ENCODE measurements around the gene XPR1. TPM values are rescaled to one million over a fixed set of nuclear protein-coding genes. Genes with fewer than 3 reads are reported as not detected.
A peak's percentile ranks its signal among the peaks of the same experiment; 100 is the strongest.
"Not testable (repeated sequence)": the region's sequence is repeated elsewhere in the genome, so short reads cannot be mapped to it uniquely, and the experiment has no call there.

The XPR1 gene
- total RNA-seq, 6 experiments from 2014 or later, result 25.0 to 44.7 (median 34.0) TPM

DNA sequence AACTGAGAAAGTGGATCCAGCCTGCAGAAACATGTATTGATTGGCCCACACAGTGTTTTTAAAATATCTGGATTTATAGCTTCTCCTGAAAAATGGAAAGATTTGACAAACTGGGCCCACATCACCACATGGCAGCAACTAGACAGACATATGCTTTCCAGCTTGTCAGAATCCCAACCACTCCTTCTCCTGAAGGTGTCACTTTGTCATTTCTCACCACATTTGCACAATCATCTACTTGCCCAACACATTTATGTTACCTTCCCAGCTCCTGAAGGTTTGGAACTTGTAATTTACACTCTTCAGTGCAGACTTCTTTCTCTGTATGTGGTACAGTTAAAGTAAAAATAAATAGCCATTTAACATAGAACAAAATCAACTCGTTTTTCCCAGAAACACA, 154.8 kb downstream of the XPR1 start:
- TF ChIP-seq CTCF (IDR thresholded peaks at IDR 0.05), result no peak
- Mint-ChIP-seq H3K9me3 (no peaks in the 10 kb centered on the region), H3K4me1 (ENCODE audit: low read depth) (peaks cover 25% of the 10 kb centered on the region), H3K27ac (no peak overlapping the region), H3K36me3 (ENCODE audit: low read depth) (no peaks in the 10 kb centered on the region), H3K27me3 (ENCODE audit: insufficient read depth) (no peaks in the 10 kb centered on the region), H3K4me3 (no peak overlapping the region)
- no peak for DNase-seq

- Mint-ChIP-seq H3K4me3 (no peak overlapping the region), H3K27ac (no peak overlapping the region), H3K27me3 (ENCODE audit: insufficient read depth) (no peaks in the 10 kb centered on the region), H3K36me3 (ENCODE audit: low read depth) (no peaks in the 10 kb centered on the region), H3K9me3 (no peaks in the 10 kb centered on the region), H3K4me1 (ENCODE audit: low read depth) (peaks cover 27% of the 10 kb centered on the region)
- TF ChIP-seq CTCF (IDR thresholded peaks at IDR 0.05), result no peak
- no peak for DNase-seq
Measured at GRCh38 chr1:180787628-180788307, 155.9 kb downstream of the XPR1 start.

- TF ChIP-seq CTCF (IDR thresholded peaks at IDR 0.05), result no peak
- Mint-ChIP-seq H3K4me1 (ENCODE audit: low read depth) (peaks cover 43% of the 10 kb centered on the region), H3K9me3 (no peaks in the 10 kb centered on the region), H3K4me3 (no peak overlapping the region), H3K27me3 (ENCODE audit: insufficient read depth) (no peaks in the 10 kb centered on the region), H3K27ac (no peak overlapping the region), H3K36me3 (ENCODE audit: low read depth) (no peaks in the 10 kb centered on the region)
- no peak for DNase-seq
Measured at GRCh38 chr1:180789460-180789859, 157.6 kb downstream of the XPR1 start.

DNA sequence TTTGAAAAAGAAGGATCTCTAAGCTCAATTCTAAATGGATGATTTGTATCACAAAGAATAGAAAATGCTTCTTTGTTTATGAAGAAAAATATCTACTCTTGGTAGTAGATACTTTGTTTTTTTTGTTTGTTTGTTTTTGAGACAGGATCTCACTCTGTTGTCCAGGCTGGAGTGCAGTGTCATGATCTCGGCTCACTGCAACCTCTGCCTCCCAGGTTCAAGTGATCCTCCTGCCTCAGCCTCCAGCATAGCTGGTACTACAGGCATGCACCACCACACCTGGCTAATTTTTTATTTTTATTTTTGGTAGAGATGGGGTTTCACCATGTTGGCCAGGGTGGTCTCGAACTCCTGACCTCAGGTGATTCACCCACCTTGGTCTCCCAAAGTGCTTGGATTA, 159.3 kb downstream of the XPR1 start:
- not testable (repeated sequence) for H3K27me3 Mint-ChIP-seq (ENCODE audit: insufficient read depth); H3K9me3 Mint-ChIP-seq; H3K4me3 Mint-ChIP-seq; H3K27ac Mint-ChIP-seq; H3K36me3 Mint-ChIP-seq (ENCODE audit: low read depth); DNase-seq
- peaks cover 33% of the 10 kb centered on the region for H3K4me1 Mint-ChIP-seq (ENCODE audit: low read depth)

DNA sequence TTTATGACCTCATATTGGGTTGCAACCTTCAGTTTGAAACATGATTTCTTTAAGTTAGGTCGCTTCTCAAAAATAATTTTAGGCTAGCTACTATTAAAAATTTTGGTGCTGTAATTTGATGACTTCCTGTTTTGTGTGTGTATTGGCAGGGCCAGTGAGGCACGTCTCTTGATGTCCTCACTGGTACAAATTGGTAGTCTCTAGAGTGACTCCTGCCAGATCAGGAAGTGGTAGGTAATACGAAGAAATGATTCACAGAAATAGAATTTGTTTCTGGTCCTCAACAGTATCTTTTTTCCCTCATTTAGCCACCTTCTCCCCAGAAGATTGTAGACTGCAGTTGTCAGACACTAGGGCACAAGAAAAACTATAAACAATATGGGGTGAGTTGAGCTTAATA, 160.0 kb downstream of the XPR1 start:
- Mint-ChIP-seq H3K9me3 (no peaks in the 10 kb centered on the region), H3K4me1 (ENCODE audit: low read depth) (peaks cover 33% of the 10 kb centered on the region), H3K36me3 (ENCODE audit: low read depth) (no peaks in the 10 kb centered on the region), H3K27me3 (ENCODE audit: insufficient read depth) (no peaks in the 10 kb centered on the region), H3K4me3 (peak overlapping the region; percentile 23; the same call in 1 of the 2 replicates), H3K27ac (peak overlapping the region; percentile 49)
- TF ChIP-seq CTCF (IDR thresholded peaks at IDR 0.05), result no peak
- DNase-seq, result no peak

DNA sequence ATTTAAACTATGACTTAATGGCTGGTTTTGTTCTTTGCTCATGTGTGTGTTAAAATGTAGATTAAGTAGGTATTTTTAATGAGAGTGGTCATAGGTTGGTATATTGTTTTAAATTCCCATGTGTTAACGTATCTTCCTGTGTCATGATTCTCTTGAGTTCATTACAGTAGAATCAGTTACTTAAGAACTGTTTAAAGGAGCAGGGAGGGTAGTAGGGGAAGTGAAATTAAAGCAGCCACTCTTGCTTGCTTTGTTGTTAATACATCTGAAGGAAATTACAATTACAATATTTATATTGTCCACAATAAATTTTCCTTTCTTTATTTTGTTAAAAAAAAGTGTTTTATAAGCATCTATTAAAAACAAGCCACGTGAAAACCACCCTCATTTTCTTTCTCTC, 161.6 kb downstream of the XPR1 start:
- no peaks in the 10 kb centered on the region for H3K36me3 Mint-ChIP-seq (ENCODE audit: low read depth)
- no peaks in the 10 kb centered on the region for H3K9me3 Mint-ChIP-seq
- DNase-seq, result no peak
- TF ChIP-seq CTCF (IDR thresholded peaks at IDR 0.05), result no peak
- H3K27me3 Mint-ChIP-seq (ENCODE audit: insufficient read depth), result no peaks in the 10 kb centered on the region; the same call in 1 of the 2 replicates
- peak overlapping the region; percentile 14; the same call in 1 of the 2 replicates for H3K4me3 Mint-ChIP-seq
- peaks cover 33% of the 10 kb centered on the region for H3K4me1 Mint-ChIP-seq (ENCODE audit: low read depth)
- peak overlapping the region; percentile 64 for H3K27ac Mint-ChIP-seq

All from HFFc6 (cell line).